Heart left ventricle (tissue), 13 donors: ENCODE measurements around the gene MET.

Source experiments
- POLR2A ChIP-seq, 2 donors: fragments of 450-650 bp; IDR thresholded peaks; one replicate each; pipeline ENCODE4 v1.6.1; 2017; ENCODE audit warnings: antibody characterized with exemption in 2 of 2, mild to moderate bottlenecking in 2 of 2, moderate library complexity in 2 of 2
- TF ChIP-seq, protein P1 (sequence below), 12 donors: fragments of 200-600 bp; sonication (generic) in 4 of 12; IDR thresholded peaks; one replicate each; pipeline versions ENCODE4 v1.5.0 to v1.8.0; 2018 to 2022; ENCODE audit warnings: antibody characterized with exemption in 12 of 12, mild to moderate bottlenecking in 5 of 12
- donor health status: ischemic (EF 13 %, LVEDD 7.1; RV severe dilation, severe dysfunction).
- donor health status: DM: no; HTN: yes; CAD: no.
- donor health status: DM: no; HTN: no; CAD: no.
- donor health status: ischemic (EF 25% LVEDD 6.9; RV normal size, moderate dysfunction).
- donor health status: ischemic (EF 25% LVEDD 5.7; RV mildly dilated, moderate dysfunction).
- donor health status: ischemic (EF 35%, LVEDD 5.7; RV mildly dilated, moderate dysfunction).
- donor health status: nonischemic (EF 11% LVEDD 7.7; RV severe dilation, severe dysfunction).
- donor health status: DM: yes; HTN: yes; CAD: no.
- donor health status: PGD.
- donor health status: ischemic (EF 29% LVEDD 5.4; RV normal size, mild dysfunction).
- donor health status: nonischemic (EF 23%, LVEDD 6.1; RV moderate dilation, normal function).

DNA sequence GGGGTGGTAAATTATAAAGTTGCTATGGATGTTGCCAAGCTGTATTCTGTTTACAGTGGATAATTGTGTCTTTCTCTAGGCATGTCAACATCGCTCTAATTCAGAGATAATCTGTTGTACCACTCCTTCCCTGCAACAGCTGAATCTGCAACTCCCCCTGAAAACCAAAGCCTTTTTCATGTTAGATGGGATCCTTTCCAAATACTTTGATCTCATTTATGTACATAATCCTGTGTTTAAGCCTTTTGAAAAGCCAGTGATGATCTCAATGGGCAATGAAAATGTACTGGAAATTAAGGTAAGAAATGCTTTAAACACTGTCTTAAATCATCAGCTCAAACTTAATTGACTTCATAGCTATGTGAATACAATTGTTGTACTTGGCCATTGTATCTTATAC, 91.0 kb downstream of the MET start:
- TF ChIP-seq, protein P1, sequence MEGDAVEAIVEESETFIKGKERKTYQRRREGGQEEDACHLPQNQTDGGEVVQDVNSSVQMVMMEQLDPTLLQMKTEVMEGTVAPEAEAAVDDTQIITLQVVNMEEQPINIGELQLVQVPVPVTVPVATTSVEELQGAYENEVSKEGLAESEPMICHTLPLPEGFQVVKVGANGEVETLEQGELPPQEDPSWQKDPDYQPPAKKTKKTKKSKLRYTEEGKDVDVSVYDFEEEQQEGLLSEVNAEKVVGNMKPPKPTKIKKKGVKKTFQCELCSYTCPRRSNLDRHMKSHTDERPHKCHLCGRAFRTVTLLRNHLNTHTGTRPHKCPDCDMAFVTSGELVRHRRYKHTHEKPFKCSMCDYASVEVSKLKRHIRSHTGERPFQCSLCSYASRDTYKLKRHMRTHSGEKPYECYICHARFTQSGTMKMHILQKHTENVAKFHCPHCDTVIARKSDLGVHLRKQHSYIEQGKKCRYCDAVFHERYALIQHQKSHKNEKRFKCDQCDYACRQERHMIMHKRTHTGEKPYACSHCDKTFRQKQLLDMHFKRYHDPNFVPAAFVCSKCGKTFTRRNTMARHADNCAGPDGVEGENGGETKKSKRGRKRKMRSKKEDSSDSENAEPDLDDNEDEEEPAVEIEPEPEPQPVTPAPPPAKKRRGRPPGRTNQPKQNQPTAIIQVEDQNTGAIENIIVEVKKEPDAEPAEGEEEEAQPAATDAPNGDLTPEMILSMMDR (IDR thresholded peaks at IDR 0.05): no peak
- no peak for TF ChIP-seq POLR2A (IDR thresholded peaks at IDR 0.05)
